K562 (cell line): ENCODE measurements around the gene C1QA. TPM values are rescaled to one million over a fixed set of nuclear protein-coding genes. Genes with fewer than 3 reads are reported as not detected.

ENCODE experiments used
- ATAC-seq: fragments of 200-7000 bp; cut with Tn5 transposase; 3 replicates; pipeline ENCODE4 v1.9.1; 2020; ENCODE audit warnings: moderate library complexity
- BruUV-seq: library from RNA; stranded (reverse); fragments of 400-500 nt; replicated peaks from 2 replicates; lab custom pipeline; 2021; lab: Mats Ljungman, UMichigan
- CTCF ChIA-PET: fragments of 300-600 bp; formaldehyde crosslinking; extraction: SDS; loops from one replicate; lab custom pipeline; 2021; ENCODE audit warnings: low intra/inter-chr PET ratio; lab: Yijun Ruan, JAX
- POLR2A ChIA-PET: fragments of 300-600, 350-650 bp; sonication (Branson Sonifier 250); formaldehyde crosslinking; extraction: SDS; loops from one replicate; lab custom pipeline; 2021; ENCODE audit warnings: antibody characterized with exemption, inconsistent platforms; lab: Yijun Ruan, JAX
- DNase-seq, 4 experiments: peaks; one replicate each; pipeline versions ENCODE4 v3.0.0 to v3.0.0-alpha.2; 2011 to 2018; ENCODE audit warnings: low spot score in 3 of 4, mixed read lengths in 3 of 4; ENCODE audit errors: extremely low read depth in 1 of 4
- FAIRE-seq: peaks from 2 replicates; lab custom pipeline; 2011; peaks lifted over from hg19 to GRCh38; lab: Jason Lieb, UNC
- H2AFZ ChIP-seq: 2 replicates; pipeline ENCODE4 v1.6.0; 2011; ENCODE audit warnings: low read depth, low read length, control low read depth, inconsistent platforms
- H3K27ac ChIP-seq: fragments of 200-600 bp; 3 replicates; pipeline ENCODE4 v1.8.0; 2011; ENCODE audit warnings: low read depth, mild to moderate bottlenecking, control low read depth, inconsistent platforms, low read length, moderate library complexity, mixed read lengths; ENCODE audit errors: extremely low read depth
- H3K27me3 ChIP-seq, 2 experiments: fragments of 300-600 bp in 1 of 2; 2 replicates in 1 of 2; 3 replicates in 1 of 2; pipeline versions ENCODE4 v1.6.0 to v1.8.0; 2011; ENCODE audit warnings: inconsistent platforms in 2 of 2, low read length in 2 of 2, mild to moderate bottlenecking in 1 of 2, mixed read lengths in 1 of 2, moderate library complexity in 1 of 2; ENCODE audit not compliant: control insufficient read depth in 2 of 2, insufficient read depth in 2 of 2
- H3K36me3 ChIP-seq: fragments of 300-600 bp; 3 replicates; pipeline ENCODE4 v1.8.0; 2011; ENCODE audit warnings: mild to moderate bottlenecking, low read length, inconsistent platforms; ENCODE audit not compliant: control insufficient read depth, insufficient read depth
- H3K4me1 ChIP-seq, 2 experiments: fragments of 200-600 bp in 1 of 2; replicated peaks in 1 of 2; 2 replicates in 1 of 2; 3 replicates in 1 of 2; pipeline versions ENCODE4 v1.5.1 to v1.8.0; 2011; ENCODE audit warnings: inconsistent platforms in 2 of 2, low read length in 2 of 2, mild to moderate bottlenecking in 1 of 2, mixed read lengths in 1 of 2, moderate library complexity in 1 of 2; ENCODE audit not compliant: control insufficient read depth in 2 of 2, insufficient read depth in 2 of 2
- H3K4me2 ChIP-seq: 2 replicates; pipeline ENCODE4 v1.6.1; 2011; ENCODE audit warnings: low read length, control low read depth, inconsistent platforms, mixed read lengths; ENCODE audit not compliant: insufficient read depth
- H3K4me3 ChIP-seq: fragments of 200-600 bp; sonication (generic), shearing (Covaris generic); 2 replicates; pipeline ENCODE4 v1.5.1; 2016; ENCODE audit warnings: control low read depth, inconsistent platforms
- H3K79me2 ChIP-seq: fragments of 200-600 bp; 3 replicates; pipeline ENCODE4 v1.8.0; 2011; ENCODE audit warnings: low read length, inconsistent platforms; ENCODE audit not compliant: control insufficient read depth, insufficient read depth
- H3K9ac ChIP-seq, 2 experiments: 2 replicates each; pipeline versions ENCODE4 v1.6.0 to v1.6.1; 2011; ENCODE audit warnings: low read depth in 2 of 2, low read length in 2 of 2, control low read depth in 1 of 2, inconsistent platforms in 1 of 2, mild to moderate bottlenecking in 1 of 2, mixed read lengths in 1 of 2; ENCODE audit not compliant: insufficient read depth in 1 of 2
- H3K9me1 ChIP-seq: one replicate; pipeline ENCODE4 v1.6.0; 2011; ENCODE audit warnings: inconsistent platforms, mild to moderate bottlenecking, low read length, moderate library complexity; ENCODE audit not compliant: control insufficient read depth, insufficient read depth
- H3K9me3 ChIP-seq: replicated peaks from 2 replicates; pipeline ENCODE4 v1.5.1; 2011; ENCODE audit warnings: low read depth, low read length, inconsistent platforms; ENCODE audit not compliant: control insufficient read depth, insufficient read depth
- H4K20me1 ChIP-seq: replicated peaks from 2 replicates; pipeline ENCODE4 v1.6.1; 2011; ENCODE audit warnings: low read length, inconsistent platforms, mixed read lengths; ENCODE audit not compliant: control insufficient read depth, insufficient read depth
- ADNP ChIP-seq: fragments of 200-800 bp; sonication (Bioruptor generic); IDR thresholded peaks from 2 replicates; pipeline ENCODE4 v1.6.1; 2016; ENCODE audit warnings: missing genetic modification characterization, missing compliant biosample characterization
- AFF1 ChIP-seq, 2 experiments: fragments of 450-650 bp; IDR thresholded peaks; 2 replicates each; pipeline ENCODE4 v1.6.1; 2018; ENCODE audit warnings: mild to moderate bottlenecking in 2 of 2, low read depth in 1 of 2; ENCODE audit not compliant: partially characterized antibody in 2 of 2
- ATF7 ChIP-seq: fragments of 450-650 bp; IDR thresholded peaks from 2 replicates; pipeline ENCODE4 v1.7.1; 2014; ENCODE audit warnings: mild to moderate bottlenecking, moderate library complexity
- KAT8 ChIP-seq: fragments of 450-650 bp; IDR thresholded peaks from 2 replicates; pipeline ENCODE4 v1.6.1; 2016; ENCODE audit warnings: low read depth, mild to moderate bottlenecking
- PTBP1 ChIP-seq: fragments of 200-400 bp; formaldehyde crosslinking; IDR thresholded peaks from 2 replicates; pipeline ENCODE4 v1.6.1; 2017; ENCODE audit warnings: low read depth, low read length
- RBM25 ChIP-seq: fragments of 200-400 bp; formaldehyde crosslinking; IDR thresholded peaks from 2 replicates; pipeline ENCODE4 v1.6.1; 2018; ENCODE audit warnings: low read length, low read depth, moderate library complexity; ENCODE audit not compliant: severe bottlenecking
- ZBED1 ChIP-seq: IDR thresholded peaks from 2 replicates; pipeline ENCODE4 v1.6.1; 2014
- WGBS: fragments of 100-300 bp; shearing (Covaris generic); methylation state at CpG from one replicate; pipeline ENCODE4 v1.1.6; 2016; ENCODE audit warnings: low coverage, mixed read lengths; ENCODE audit not compliant: insufficient coverage; ENCODE audit errors: missing lambda C conversion rate; 5-methylcytosine and 5-hydroxymethylcytosine counted together
- in situ Hi-C: fragments of 300-500 bp; cut with MboI; formaldehyde crosslinking; loops from 4 replicates; pipeline ENCODE4 v1.15.0; 2018; ENCODE audit warnings: inconsistent platforms, mixed read lengths
- intact Hi-C: fragments of 100-400 bp; cut with micrococcal nuclease; formaldehyde crosslinking; loops from 2 replicates; pipeline ENCODE4 v1.14.2; 2022
- polyA plus RNA-seq, 8 experiments: library from polyadenylated mRNA; depleted of rRNA in 4 of 8; stranded (reverse) in 5 of 8; unstranded in 3 of 8; fragments of >200 nt; fragmentation: Nextera tagmentation in 2 of 8; fragmentation: Illumina TruSeq in 1 of 8; extraction: Ambion mirVana in 2 of 8; extraction: Trizol in 1 of 8; gene quantifications; 2 replicates each; pipeline versions ENCODE4 v1.2.1 to v1.2.3, GENCODE V29; 2011 to 2014; ENCODE audit warnings: inconsistent platforms in 1 of 8, missing spikeins in 1 of 8
- total RNA-seq, 7 experiments: library from RNA; depleted of rRNA in 6 of 7; stranded (reverse); fragments of >200 nt in 6 of 7; fragmentation: Illumina TruSeq in 2 of 7; extraction: Trizol in 2 of 7; gene quantifications; 2 replicates each; pipeline versions ENCODE4 v1.2.1 to v1.2.3, GENCODE V29; 2011 to 2021; ENCODE audit warnings: low replicate concordance in 1 of 7
- TF ChIP-seq, protein P1 (sequence below): fragments of 450-650 bp; IDR thresholded peaks from 2 replicates; pipeline ENCODE4 v1.6.1; 2016; ENCODE audit warnings: borderline replicate concordance

Gene C1QA
- total and polyA plus RNA-seq, 9 of the 15 experiments (the other 6 are each of a cell fraction or from before 2014, with no cell fraction given), result 0.71 TPM; not detected in 8

DNA sequence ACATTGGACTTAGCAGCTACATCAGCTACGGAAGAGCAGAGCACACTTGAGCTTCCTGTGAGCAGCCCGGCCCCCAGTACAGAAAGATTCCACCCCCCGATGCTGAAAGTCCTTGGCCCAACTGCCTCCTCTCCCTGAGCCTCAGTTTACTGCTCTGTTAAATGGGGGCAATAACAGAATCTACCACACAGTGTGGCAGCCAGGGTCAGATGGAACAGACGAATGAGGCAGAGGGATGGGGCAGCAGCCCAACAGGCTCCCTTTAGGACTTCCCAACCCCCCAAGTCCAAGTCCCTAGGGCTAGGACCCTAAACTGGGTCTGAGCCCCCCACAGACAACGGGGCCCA is 22.9 kb upstream of the C1QA start:
- Histone ChIP-seq H3K4me2 (no peak overlapping the region), H3K27me3 (peaks cover 16 to 41% of the 10 kb centered on the region in 2 experiments; a peak in 4 of 5 replicates), H2AFZ (no peak overlapping the region), H4K20me1 (peaks cover 21% of the 10 kb centered on the region), H3K9ac (no peak overlapping the region), H3K9me3 (no peaks in the 10 kb centered on the region), H3K36me3 (no peaks in the 10 kb centered on the region), H3K27ac (no peak overlapping the region), H3K4me3 (no peak overlapping the region), H3K79me2 (no peaks in the 10 kb centered on the region), H3K4me1 (peaks cover 0 to 7% of the 10 kb centered on the region in 2 experiments; a peak in 2 of 5 replicates), H3K9me1 (no peaks in the 10 kb centered on the region)
- in situ Hi-C loops, result no loop called here
- WGBS, result 0% methylated on average over 5 of the region's 5 CpGs
- TF ChIP-seq ADNP (tag) (0 out of 2 replicates have a peak, but pooled peaks have one; percentile 18), PTBP1 (no peak), ZBED1 (no peak), AFF1 (IDR thresholded peaks at IDR 0.05; ENCODE audit: low read depth in 1 of 2, partially characterized antibody in 2 of 2) (no peak), RBM25 (peak; percentile 69), ATF7 (no peak), KAT8 (no peak)
- TF ChIP-seq, protein P1, sequence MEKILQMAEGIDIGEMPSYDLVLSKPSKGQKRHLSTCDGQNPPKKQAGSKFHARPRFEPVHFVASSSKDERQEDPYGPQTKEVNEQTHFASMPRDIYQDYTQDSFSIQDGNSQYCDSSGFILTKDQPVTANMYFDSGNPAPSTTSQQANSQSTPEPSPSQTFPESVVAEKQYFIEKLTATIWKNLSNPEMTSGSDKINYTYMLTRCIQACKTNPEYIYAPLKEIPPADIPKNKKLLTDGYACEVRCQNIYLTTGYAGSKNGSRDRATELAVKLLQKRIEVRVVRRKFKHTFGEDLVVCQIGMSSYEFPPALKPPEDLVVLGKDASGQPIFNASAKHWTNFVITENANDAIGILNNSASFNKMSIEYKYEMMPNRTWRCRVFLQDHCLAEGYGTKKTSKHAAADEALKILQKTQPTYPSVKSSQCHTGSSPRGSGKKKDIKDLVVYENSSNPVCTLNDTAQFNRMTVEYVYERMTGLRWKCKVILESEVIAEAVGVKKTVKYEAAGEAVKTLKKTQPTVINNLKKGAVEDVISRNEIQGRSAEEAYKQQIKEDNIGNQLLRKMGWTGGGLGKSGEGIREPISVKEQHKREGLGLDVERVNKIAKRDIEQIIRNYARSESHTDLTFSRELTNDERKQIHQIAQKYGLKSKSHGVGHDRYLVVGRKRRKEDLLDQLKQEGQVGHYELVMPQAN, result no peak
- ChIA-PET CTCF (interaction anchor here (0.6 kb wide), 1 partner anchor 300 kb away, joined by 5 read pairs; no protein-coding TSS in a partner anchor), POLR2A (interaction anchor here (0.6 kb wide), 1 partner anchor 22 kb away, joined by 3 read pairs; no protein-coding TSS in a partner anchor)
- ATAC-seq (no peak), FAIRE-seq (no peak), DNase-seq (no peak)
- intact Hi-C loops, result no loop called here
- BruUV-seq, result no TSS peak
